ENCODE data around the gene C1orf216. TPM values are rescaled to one million over a fixed set of nuclear protein-coding genes. Genes with fewer than 3 reads are reported as not detected.

Gene C1orf216
- total RNA-seq, 1 experiment from 2014 or later, result 10.1 TPM

DNA sequence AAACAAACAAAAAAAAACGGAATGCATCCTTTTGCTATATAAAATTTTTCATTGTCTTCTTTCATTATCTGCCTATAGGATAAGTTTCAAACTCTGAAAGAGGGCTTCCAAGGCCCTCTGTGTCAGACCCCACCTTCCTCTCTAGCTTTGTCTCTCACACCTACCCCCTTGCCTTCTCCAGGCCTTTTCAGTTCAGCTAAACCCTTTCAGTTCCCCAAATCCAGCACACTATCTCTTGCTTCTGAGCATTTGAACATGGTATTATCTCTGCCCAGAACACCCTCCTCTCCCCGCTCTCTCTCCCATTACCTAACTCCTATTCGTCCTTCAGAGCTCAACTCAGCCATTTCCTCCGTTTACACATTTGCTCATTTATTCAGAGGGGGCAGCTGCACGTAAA lies 35.7 kb downstream of the C1orf216 start (continued):
- TF ChIP-seq ZBTB21 (CRISPR knock-in tag; IDR thresholded peaks at IDR 0.05; ENCODE audit: borderline replicate concordance) (no peak), FOXJ3 (CRISPR knock-in tag; IDR thresholded peaks at IDR 0.05; ENCODE audit: borderline replicate concordance) (no peak), JAZF1 (CRISPR knock-in tag; IDR thresholded peaks at IDR 0.05) (no peak), ZNF423 (CRISPR knock-in tag; IDR thresholded peaks at IDR 0.05) (no peak)

DNA sequence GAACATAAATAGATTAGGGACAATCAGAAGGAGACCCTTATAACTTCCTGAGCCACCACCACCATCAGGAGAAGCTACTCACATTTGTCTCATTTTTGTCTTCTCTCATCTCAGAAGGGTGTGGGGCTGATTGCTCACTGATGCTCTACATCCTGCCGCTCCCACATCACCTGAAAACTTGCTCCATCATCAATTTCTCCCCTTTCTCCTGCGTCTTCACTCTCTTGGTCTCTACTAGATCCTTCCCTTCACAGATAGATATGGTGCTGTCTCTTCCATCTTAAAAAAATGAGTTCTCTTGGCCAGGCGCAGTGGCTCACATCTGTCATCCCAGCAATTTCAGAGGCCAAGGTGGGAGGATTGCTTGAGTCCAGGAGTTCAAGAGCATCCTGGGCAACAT lies 38.4 kb downstream of the C1orf216 start:
- Mint-ChIP-seq H3K4me3 (no peak overlapping the region), H3K9me3 (no peaks in the 10 kb centered on the region), H3K27ac (no peak overlapping the region), H3K4me1 (no peaks in the 10 kb centered on the region), H3K36me3 (no peaks in the 10 kb centered on the region), H3K27me3 (ENCODE audit: low read depth) (peaks cover 3% of the 10 kb centered on the region; the same call in 1 of the 2 replicates)
- ATAC-seq (no peak), DNase-seq (ENCODE audit: low spot score) (no peak)
- TF ChIP-seq, protein P1, sequence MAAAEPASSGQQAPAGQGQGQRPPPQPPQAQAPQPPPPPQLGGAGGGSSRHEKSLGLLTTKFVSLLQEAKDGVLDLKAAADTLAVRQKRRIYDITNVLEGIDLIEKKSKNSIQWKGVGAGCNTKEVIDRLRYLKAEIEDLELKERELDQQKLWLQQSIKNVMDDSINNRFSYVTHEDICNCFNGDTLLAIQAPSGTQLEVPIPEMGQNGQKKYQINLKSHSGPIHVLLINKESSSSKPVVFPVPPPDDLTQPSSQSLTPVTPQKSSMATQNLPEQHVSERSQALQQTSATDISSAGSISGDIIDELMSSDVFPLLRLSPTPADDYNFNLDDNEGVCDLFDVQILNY (CRISPR knock-in tag; IDR thresholded peaks at IDR 0.05), result no peak
- TF ChIP-seq CREM (CRISPR knock-in tag; IDR thresholded peaks at IDR 0.05) (no peak), NFATC4 (CRISPR knock-in tag; IDR thresholded peaks at IDR 0.05) (no peak), NFE2L1 (CRISPR knock-in tag; IDR thresholded peaks at IDR 0.05) (no peak), GTF2I (CRISPR knock-in tag; conservative IDR thresholded peaks at IDR 0.05) (no peak), MXD4 (CRISPR knock-in tag; IDR thresholded peaks at IDR 0.05; ENCODE audit: borderline replicate concordance) (no peak), JUN (CRISPR knock-in tag; IDR thresholded peaks at IDR 0.05) (no peak), ATF1 (CRISPR knock-in tag; IDR thresholded peaks at IDR 0.05) (no peak), ETV6 (CRISPR knock-in tag; IDR thresholded peaks at IDR 0.05) (no peak), NFYB (CRISPR knock-in tag; conservative IDR thresholded peaks at IDR 0.05; ENCODE audit: low read depth) (no peak)
- TF ChIP-seq, protein P2, sequence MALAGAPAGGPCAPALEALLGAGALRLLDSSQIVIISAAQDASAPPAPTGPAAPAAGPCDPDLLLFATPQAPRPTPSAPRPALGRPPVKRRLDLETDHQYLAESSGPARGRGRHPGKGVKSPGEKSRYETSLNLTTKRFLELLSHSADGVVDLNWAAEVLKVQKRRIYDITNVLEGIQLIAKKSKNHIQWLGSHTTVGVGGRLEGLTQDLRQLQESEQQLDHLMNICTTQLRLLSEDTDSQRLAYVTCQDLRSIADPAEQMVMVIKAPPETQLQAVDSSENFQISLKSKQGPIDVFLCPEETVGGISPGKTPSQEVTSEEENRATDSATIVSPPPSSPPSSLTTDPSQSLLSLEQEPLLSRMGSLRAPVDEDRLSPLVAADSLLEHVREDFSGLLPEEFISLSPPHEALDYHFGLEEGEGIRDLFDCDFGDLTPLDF (CRISPR knock-in tag; IDR thresholded peaks at IDR 0.05), result no peak
- TF ChIP-seq, protein P3, sequence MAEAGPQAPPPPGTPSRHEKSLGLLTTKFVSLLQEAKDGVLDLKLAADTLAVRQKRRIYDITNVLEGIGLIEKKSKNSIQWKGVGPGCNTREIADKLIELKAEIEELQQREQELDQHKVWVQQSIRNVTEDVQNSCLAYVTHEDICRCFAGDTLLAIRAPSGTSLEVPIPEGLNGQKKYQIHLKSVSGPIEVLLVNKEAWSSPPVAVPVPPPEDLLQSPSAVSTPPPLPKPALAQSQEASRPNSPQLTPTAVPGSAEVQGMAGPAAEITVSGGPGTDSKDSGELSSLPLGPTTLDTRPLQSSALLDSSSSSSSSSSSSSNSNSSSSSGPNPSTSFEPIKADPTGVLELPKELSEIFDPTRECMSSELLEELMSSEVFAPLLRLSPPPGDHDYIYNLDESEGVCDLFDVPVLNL (CRISPR knock-in tag; IDR thresholded peaks at IDR 0.05; ENCODE audit: borderline replicate concordance, low read depth), result no peak
- TF ChIP-seq, protein P4, sequence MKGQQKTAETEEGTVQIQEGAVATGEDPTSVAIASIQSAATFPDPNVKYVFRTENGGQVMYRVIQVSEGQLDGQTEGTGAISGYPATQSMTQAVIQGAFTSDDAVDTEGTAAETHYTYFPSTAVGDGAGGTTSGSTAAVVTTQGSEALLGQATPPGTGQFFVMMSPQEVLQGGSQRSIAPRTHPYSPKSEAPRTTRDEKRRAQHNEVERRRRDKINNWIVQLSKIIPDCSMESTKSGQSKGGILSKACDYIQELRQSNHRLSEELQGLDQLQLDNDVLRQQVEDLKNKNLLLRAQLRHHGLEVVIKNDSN (CRISPR knock-in tag; IDR thresholded peaks at IDR 0.05), result no peak
- TF ChIP-seq, protein P5, sequence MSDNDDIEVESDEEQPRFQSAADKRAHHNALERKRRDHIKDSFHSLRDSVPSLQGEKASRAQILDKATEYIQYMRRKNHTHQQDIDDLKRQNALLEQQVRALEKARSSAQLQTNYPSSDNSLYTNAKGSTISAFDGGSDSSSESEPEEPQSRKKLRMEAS (CRISPR knock-in tag; IDR thresholded peaks at IDR 0.05), result no peak
- CTCF ChIA-PET, result interaction anchor here (3.4 kb wide), 1 partner anchor 35 kb away, joined by 16 read pairs; no protein-coding TSS in a partner anchor
- POLR2A ChIA-PET, result interaction anchor here (0.7 kb wide), 2 partner anchors 11 to 40 kb away, joined by 3 read pairs; no protein-coding TSS in a partner anchor

DNA sequence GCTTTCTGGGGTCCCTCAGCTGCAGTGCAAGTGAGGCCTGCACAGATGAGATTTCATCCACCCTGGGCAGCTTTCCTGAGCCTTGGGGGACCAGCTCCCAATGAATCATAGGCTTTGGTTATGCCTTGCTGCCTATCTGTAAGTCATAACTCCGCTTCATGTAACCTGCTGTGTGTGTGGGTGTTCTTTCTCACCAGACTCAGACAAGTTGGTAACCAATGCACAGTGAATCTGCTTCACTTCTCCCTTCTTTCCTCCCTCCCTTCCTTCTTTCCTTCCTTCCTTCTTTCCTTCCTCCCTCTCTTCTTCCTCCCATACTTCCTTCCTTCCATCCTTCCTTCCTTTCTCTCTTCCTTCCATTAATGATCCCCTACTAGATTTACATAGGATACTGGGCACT lies 42.9 kb downstream of the C1orf216 start:
- no peak for ATAC-seq
- Mint-ChIP-seq H3K4me3 (no peak overlapping the region), H3K9me3 (no peaks in the 10 kb centered on the region), H3K36me3 (no peaks in the 10 kb centered on the region), H3K4me1 (no peaks in the 10 kb centered on the region), H3K27me3 (ENCODE audit: low read depth) (peaks cover 8% of the 10 kb centered on the region), H3K27ac (no peak overlapping the region)
- ChIA-PET CTCF (interaction anchor here (0.6 kb wide), 1 partner anchor 51 kb away, joined by 3 read pairs; no protein-coding TSS in a partner anchor), POLR2A (no interaction called here)
- no peak for DNase-seq (ENCODE audit: low spot score)
- TF ChIP-seq ZNF423 (CRISPR knock-in tag; IDR thresholded peaks at IDR 0.05) (no peak), ZNF219 (CRISPR knock-in tag; IDR thresholded peaks at IDR 0.05; ENCODE audit: borderline replicate concordance) (no peak), RELA (CRISPR knock-in tag; IDR thresholded peaks at IDR 0.05; ENCODE audit: borderline replicate concordance) (no peak), NR3C1 (CRISPR knock-in tag; conservative IDR thresholded peaks at IDR 0.05; ENCODE audit: low read depth) (no peak), ZNF317 (CRISPR knock-in tag; IDR thresholded peaks at IDR 0.05; ENCODE audit: borderline replicate concordance, low read depth) (no peak), JAZF1 (CRISPR knock-in tag; IDR thresholded peaks at IDR 0.05) (no peak), ESRRA (CRISPR knock-in tag; IDR thresholded peaks at IDR 0.05; ENCODE audit: borderline replicate concordance) (no peak), TCF7 (CRISPR knock-in tag; IDR thresholded peaks at IDR 0.05; ENCODE audit: low read depth) (no peak)
- TF ChIP-seq, protein P5 (CRISPR knock-in tag; IDR thresholded peaks at IDR 0.05), result no peak
- TF ChIP-seq, protein P3 (CRISPR knock-in tag; IDR thresholded peaks at IDR 0.05; ENCODE audit: borderline replicate concordance, low read depth), result no peak
- TF ChIP-seq, protein P6, sequence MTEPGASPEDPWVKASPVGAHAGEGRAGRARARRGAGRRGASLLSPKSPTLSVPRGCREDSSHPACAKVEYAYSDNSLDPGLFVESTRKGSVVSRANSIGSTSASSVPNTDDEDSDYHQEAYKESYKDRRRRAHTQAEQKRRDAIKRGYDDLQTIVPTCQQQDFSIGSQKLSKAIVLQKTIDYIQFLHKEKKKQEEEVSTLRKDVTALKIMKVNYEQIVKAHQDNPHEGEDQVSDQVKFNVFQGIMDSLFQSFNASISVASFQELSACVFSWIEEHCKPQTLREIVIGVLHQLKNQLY (CRISPR knock-in tag; IDR thresholded peaks at IDR 0.05), result no peak
- TF ChIP-seq, protein P2 (CRISPR knock-in tag; IDR thresholded peaks at IDR 0.05), result no peak
- TF ChIP-seq, protein P7, sequence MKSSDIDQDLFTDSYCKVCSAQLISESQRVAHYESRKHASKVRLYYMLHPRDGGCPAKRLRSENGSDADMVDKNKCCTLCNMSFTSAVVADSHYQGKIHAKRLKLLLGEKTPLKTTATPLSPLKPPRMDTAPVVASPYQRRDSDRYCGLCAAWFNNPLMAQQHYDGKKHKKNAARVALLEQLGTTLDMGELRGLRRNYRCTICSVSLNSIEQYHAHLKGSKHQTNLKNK (CRISPR knock-in tag; IDR thresholded peaks at IDR 0.05), result no peak

All from WTC11 (cell line).